ENCODE measurements around the gene RBM23.

RBM23 gene

DNA sequence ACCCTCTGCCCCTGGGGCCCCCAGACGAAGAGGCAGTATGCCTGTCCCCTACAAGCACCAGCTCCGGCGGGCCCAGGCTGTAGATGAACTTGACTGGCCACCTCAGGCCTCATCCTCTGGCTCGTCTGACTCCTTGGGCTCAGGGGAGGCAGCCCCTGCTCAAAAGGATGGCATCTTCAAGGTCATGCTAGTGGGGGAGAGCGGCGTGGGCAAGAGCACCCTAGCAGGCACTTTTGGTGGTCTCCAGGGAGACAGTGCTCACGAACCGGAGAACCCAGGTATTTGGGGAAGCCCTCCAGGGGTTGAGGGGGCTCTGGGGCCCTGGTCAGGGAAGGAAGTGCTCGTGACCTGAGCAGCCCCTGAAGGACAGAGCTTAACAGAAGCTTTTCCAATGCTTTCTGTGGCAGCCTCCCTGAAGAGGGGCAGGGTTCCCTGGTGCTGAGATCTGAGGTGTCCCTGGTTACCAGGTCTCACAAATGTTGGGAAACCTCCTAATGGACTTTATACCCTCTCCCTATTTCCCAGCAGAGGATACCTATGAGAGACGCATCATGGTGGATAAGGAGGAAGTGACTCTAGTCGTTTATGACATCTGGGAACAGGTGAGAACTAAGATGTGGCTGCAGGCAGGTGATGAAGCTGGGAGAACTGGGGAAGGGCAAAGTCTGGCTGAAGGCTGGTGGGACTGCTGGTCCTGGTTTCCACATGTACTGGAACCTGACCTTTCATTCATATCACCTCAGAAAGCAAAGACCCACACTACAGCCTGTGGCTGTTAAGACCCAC is 34.0 kb downstream of the RBM23 start:
- no peak for DNase-seq

GRCh38 chr14:22884076-22884737 is 34.7 kb downstream of the RBM23 start:
- no peak for DNase-seq

- DNase-seq: no peak
Measured at GRCh38 chr14:22883173-22883976, 35.6 kb downstream of the RBM23 start, which contains the start of gene REM2. Gene REM2 (plus strand): TSS chr14:22883222. CDS start chr14:22883288, 66 bp downstream.

DNA sequence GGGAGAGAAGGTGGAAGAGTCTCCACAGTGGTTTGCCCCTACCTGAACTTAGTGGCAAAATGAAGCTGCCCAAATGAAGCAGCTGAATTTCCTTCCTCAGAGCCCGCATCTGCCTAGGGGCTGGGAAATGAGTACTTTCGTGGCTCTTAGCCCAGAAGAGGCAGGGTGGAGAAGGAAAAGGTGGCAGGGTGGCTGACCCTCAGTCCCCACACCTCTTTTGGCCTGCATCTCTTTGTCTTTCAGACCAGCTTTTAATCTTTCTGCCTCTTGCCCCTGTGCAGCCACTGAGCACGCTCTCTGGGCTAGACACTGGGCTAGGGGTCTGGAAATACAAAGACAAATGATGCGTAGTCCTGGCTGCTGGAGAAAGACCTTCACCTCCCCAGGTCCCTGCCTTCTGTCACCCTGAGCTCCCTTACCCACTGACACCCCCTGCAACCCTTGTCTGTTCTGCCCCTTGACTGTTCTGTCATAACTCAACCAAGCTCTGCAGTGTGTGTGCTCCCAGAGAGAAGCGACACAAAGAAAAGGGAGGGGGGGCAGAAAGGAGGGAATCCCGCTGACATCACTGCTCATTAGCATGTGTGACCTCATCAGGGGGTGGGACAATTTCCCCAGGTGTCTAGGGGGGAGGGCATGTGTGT is 36.3 kb downstream of the RBM23 start:
- DNase-seq: peak; percentile 58

DNA sequence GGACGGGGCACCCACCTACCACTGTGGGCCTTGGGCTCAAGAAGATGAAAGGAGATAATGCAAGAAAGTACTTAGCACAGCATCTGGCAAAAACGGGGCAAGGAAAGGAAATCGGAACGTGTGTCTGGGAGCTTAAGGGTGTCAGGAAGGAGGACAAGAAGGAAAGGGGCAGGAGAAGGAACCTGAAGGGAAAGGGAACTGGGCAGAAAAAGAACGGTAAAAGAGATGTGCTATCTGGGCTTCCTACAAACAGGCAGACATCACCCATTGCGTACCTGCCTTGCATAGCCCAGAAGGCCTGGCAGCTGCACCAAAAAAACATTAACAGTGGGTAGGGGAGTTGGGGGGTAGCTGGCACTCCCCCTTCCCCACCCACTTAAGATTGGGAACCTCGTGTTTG is 36.9 kb downstream of the RBM23 start:
- DNase-seq: no peak

DNA sequence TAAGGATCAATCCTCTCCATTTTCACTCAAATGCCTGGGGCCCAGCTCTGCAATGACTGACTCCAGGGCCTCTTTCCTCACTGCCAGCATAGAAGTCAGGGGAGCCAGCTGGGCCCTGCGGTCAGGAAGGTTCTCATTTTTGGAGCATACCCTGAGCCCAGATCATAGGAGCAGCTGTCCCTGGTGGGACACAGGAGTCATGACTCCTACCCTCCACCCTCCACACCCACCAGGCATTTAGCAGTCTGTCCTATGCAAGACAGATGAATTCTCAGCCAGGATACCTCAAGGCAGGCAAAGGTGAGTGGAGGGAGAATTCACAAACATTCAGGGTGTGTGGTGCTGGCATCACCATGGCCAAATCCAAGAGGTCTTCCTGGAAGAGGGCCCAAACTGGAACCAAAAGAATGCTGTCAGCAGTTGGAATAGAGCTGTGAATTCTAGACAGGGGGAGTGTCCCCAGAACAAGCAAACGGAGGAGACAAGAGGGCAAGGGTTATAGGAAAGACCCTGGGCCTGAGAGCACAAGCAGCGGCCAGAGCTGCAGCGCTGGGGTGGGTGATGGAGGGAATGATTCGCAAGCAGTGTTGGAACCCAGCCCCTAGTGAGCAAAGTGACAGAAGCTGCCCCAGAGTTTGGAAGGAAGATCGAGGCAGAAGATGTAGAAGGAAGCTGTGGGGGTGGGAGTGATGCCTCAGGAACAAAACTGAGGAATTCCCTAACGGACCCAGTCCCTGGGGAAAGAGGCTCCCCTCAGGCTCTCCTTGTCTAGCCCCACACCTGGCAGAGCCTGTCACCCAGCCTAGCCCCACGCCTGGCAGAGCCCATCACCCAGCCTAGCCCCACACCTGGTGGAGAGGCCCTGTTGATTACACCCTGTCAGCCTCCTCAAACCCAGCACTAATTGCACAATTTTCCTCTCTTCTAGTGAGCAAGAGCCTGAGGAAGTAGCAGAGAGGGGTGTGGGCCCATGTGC is 40.4 kb downstream of the RBM23 start:
- DNase-seq: no peak

DNA sequence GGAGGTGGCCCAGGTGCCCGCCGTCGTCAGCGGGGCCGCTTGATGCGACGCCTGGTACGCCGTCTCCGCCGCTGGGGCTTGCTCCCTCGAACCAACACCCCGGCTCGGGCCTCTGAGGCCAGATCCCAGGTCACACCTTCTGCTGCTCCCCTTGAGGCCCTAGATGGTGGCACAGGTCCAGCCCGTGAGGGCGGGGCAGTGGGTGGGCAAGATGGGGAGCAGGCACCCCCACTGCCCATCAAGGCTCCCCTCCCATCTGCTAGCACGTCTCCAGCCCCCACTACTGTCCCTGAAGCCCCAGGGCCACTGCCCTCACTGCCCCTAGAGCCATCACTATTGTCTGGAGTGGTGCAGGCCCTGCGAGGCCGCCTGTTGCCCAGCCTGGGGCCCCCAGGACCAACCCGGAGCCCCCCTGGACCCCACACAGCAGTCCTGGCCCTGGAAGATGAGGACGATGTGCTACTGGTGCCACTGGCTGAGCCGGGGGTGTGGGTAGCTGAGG is 41.9 kb downstream of the RBM23 start:
- DNase-seq: no peak

DNA sequence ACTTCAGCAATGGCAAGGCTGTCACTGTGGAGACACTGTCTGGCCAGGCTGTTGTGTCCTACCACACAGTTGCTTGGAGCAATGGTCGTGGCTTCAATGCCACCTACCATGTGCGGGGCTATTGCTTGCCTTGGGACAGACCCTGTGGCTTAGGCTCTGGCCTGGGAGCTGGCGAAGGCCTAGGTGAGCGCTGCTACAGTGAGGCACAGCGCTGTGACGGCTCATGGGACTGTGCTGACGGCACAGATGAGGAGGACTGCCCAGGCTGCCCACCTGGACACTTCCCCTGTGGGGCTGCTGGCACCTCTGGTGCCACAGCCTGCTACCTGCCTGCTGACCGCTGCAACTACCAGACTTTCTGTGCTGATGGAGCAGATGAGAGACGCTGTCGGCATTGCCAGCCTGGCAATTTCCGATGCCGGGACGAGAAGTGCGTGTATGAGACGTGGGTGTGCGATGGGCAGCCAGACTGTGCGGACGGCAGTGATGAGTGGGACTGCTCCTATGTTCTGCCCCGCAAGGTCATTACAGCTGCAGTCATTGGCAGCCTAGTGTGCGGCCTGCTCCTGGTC is 43.1 kb downstream of the RBM23 start:
- DNase-seq: no peak

DNA sequence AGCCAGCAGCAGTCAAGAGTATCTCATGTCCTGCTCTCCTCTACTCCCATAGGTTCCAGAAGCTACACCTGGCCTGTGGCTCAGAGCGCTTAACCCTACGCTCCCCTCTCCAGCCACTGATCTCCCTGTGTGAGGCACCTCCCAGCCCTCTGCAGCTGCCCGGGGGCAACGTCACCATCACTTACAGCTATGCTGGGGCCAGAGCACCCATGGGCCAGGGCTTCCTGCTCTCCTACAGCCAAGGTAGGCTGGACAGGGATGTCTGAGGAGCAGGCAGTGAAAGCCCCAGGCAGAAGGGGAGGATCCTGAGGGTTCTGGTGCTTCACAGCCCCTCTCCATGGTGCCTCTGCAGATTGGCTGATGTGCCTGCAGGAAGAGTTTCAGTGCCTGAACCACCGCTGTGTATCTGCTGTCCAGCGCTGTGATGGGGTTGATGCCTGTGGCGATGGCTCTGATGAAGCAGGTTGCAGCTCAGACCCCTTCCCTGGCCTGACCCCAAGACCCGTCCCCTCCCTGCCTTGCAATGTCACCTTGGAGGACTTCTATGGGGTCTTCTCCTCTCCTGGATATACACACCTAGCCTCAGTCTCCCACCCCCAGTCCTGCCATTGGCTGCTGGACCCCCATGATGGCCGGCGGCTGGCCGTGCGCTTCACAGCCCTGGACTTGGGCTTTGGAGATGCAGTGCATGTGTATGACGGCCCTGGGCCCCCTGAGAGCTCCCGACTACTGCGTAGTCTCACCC is 43.8 kb downstream of the RBM23 start:
- no peak for DNase-seq

DNA sequence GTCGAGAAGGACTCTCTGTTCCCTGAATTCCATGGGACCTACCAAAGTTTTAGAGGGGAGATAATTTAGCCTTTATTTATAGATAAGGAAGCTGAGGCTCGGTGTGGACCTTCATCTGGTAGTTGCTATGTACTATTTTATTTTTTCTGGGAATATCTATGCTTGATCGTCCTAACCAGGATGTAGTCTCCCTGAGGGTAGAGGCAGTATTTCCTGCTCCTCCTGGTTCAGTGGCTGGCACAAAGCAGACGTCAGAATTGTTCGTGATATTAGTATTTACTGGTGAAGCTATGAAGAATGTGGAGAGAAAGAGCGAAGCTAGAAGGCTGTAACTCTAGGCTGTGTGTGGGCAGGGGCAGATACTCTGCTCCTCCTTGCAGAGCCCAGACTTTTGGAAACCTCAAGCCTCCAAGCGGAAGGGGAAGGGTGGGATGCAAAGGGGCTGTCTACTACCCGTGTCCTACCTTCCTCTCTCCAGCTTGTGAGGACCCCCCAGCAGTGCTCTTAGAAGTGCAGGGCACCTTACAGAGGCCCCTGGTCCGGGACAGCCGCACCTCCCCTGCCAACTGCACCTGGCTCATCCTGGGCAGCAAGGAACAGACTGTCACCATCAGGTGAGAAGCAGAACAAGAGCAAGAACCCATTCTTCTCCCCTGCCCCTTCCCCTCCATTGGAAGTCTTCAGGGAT is 46.0 kb downstream of the RBM23 start:
- no peak for DNase-seq

DNA sequence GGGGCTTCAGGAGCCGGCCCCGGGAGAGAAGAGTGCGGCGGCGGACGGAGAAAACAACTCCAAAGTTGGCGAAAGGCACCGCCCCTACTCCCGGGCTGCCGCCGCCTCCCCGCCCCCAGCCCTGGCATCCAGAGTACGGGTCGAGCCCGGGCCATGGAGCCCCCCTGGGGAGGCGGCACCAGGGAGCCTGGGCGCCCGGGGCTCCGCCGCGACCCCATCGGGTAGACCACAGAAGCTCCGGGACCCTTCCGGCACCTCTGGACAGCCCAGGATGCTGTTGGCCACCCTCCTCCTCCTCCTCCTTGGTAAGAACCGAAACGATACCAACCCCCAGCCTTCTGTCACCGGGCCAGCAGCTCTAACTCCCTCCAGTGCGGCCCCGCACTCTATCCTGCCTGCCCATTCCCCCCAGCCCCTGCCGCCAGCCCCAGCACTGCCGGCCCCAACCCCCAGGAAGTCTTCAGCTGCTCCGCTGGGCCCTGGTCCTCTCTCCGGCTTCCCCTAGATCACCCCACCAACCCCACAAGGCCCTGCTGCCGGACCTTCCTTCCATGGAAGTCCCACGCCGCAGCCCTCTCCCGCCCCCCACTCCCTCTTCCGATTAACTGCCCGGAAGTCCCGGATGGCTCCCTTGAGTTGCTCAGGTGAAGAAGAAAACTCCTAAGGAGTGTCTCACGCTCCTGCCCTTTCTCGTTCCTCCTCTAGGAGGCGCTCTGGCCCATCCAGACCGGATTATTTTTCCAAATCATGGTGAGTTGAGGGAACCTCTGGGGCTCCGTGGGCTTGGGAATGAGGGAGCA is 46.7 kb downstream of the RBM23 start:
- DNase-seq: peak; percentile 72

GRCh38 chr14:22871224-22872032 is 47.5 kb downstream of the RBM23 start, which contains the start of gene LRP10:
Gene LRP10 (plus strand): TSS chr14:22871740. CDS start chr14:22872304, 564 bp downstream.
- peak; percentile 78 for DNase-seq

DNA sequence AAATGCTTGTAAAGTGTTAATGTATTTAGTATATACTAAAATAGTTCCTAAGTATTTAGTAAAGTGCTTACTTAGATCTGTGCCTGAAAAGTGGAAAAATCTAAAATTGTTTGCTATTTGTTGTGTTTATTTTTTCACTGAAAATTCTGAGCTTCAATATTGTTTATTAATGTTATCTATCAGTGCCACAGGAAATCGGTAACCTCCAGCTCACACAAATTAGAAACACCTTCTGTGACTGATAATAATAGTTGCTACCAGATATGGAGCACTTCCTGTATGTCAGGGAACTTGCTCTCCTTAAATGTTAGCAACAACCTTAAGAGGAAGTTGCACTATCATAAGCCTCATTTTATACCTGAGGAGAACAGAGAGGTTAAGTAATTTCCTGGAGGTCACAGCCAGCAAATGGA is 48.1 kb downstream of the RBM23 start:
- DNase-seq: no peak

DNA sequence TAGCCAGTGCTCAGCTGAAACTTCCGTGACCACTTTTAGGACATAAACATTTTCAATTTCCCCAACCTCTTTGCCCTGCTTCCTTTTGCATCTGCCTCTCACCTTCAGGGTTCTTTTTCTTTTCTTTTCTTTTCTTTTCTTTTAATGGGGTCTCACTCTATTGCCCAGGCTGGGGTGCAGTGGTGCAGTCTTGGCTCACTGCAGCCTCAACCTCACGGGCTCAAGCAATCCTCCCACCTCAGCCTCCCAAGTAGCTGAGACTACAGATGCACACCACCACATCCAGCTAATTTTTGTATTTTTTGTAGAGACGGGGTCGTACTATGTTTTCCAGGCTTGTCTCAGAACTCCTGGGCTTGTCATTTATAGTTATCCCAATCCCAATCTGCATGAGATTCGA is 52.1 kb downstream of the RBM23 start:
- no peak for DNase-seq

- DNase-seq: no peak
Measured at GRCh38 chr14:22865424-22866405, 53.2 kb downstream of the RBM23 start.

DNA sequence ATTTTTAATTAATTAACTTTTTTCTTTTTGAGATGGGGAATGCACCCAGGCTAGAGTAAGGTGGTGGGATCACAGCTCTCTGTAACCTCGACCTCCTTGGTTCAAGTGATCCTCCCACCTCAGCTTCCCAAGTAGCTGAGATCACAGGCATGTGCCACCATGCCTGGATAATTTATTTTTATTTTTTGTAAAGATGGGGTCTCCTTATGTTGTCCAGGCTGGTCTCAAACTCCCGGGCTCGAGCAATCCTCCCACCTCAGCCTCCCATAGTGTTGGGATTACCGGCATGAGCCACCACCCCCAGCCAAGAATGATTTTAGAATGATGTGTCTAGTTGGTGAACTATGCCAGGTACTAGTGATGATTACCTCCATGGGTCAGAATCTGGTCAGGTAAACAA is 54.0 kb downstream of the RBM23 start:
- no peak for DNase-seq

DNA sequence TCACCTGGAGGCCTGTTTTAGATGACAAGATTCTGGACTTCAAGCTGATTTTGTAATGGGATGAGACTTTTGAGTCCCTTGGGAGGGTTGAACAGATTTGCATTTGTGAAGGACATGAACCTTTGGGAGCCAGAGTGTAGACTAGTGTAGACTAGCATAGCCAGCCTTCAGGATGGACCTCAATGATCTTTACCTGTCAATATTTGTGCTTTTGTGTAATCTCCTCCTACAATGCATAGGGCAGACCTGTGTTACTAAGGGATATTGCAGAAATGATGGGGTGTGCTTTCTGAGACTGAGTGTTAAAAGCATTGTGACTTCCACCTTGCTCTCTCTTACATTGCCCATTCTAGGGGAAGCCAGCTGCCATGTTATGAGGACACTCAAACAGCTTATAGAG is 57.3 kb downstream of the RBM23 start:
- no peak for DNase-seq
